GM18519 (cell line): Measurements from ENCODE around the gene ATRNL1.
A peak's percentile ranks its signal among the peaks of the same experiment; 100 is the strongest.

Experiments
- ATAC-seq: cut with Tn5 transposase; IDR thresholded peaks from one replicate; pipeline ENCODE4 v1.9.1; 2021; ENCODE audit warnings: mild to moderate bottlenecking, moderate library complexity; ENCODE audit not compliant: unreplicated experiment, low FRiP score

The ATRNL1 gene

GRCh38 chr10:115093286-115093775 lies at the start of gene ATRNL1:
Gene ATRNL1 (plus strand): TSS chr10:115093365. CDS start chr10:115093751, 386 bp downstream.
- peak; percentile 74 for ATAC-seq

- no peak for ATAC-seq
Observed at GRCh38 chr10:115043719-115044118, 49.4 kb upstream of the ATRNL1 start.

GRCh38 chr10:115044891-115045290 lies 48.3 kb upstream of the ATRNL1 start:
- ATAC-seq: no peak

DNA sequence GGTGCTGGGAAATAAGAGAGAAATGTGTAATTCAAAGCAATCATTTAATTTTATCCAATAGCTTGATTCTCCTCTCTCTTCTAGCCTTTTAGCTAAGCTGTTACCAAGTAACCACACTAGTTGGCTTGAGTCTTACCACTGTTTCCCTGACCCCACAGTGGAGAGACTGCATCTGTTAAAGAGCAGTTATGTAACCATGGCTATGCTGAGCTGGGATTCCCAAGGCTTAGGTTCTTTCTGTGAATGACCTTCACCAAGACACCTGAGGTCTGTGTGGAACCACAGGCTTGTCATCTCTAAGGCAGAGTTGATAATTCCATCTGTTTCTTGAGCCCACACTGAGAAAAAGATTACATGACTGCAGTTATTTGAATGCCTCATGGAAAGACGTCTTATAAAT lies 47.7 kb upstream of the ATRNL1 start:
- ATAC-seq: no peak

DNA sequence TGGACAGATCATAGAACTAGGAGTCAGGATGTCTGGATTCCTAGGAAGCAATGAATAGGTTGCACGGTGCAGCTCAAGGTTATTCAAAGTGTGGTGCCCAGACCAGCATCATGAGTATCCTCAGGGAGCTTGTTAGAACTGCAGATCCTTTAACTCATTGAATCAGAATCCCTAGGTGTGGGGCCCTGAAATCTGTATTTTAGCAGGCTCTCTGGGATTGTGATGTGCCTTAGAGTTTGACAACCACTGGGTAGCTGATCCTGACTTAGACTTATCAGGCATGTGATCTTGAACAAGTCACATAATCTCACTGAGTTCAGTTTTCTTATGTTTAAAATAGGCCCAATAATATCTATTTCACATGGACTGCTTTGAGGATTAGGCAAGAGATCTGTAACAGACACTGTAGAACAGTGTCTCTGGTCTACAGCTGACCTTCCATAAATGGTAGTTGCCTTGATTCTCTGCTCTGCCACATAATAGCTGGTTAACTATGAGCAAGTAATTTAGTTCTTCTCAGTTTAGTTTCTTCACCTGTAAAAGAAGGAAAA lies 46.4 kb upstream of the ATRNL1 start:
- ATAC-seq: no peak

DNA sequence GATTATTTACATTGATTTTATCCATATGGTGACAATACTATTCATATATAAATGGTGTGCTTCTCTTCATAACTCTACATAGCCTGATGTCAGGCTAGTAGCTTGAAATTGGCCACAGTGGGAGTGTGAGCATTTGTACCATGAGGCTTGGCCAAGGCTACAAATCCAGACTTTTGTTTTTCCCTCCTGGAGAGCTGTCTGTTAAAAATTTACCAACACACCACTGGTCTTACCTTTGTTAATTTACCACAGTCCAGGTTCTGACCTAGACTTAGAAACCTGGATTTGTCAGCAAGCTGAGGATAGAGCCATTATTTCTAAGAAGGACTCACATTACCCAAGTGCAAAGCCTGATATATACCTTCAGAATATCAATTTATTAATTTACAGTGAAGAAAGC lies 45.5 kb upstream of the ATRNL1 start:
- no peak for ATAC-seq

DNA sequence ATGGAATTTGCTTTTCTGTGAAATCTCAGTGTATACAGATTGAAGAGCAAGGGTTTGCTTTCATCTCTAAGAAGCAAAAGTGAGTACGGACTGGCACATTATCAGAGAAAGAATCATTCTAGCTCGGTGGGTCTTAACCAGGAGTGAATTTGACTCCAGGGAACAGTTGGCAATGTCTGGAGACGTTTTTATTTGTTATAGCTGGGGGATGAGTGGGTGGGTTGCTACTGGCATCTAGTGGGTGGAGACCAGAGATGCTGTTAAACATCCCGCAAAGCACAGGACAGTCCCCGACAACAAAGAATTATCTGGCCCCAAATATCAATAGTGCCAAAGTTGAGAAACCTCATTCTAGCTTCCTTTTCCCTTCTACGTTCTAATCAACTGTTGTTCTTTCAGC lies 43.8 kb upstream of the ATRNL1 start:
- ATAC-seq: no peak

DNA sequence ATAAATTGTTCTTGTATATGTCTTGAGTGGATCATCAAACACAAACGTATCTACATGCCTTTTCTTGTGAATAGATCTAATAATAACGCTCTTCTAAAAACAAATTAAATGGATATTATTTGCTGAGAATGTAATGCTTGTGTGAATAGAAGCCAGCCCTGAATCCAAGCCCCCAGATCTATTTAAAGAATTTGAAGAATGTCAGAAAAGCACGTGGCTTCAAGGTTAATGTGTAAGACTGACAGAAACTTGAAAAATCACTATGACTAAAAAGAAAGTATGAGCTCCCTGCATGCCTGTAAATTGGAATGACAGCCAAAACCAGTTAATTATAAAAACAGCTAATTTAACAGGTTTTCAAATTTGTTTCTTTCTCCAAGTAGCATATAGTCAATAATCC lies 43.2 kb upstream of the ATRNL1 start:
- no peak for ATAC-seq

GRCh38 chr10:115050375-115051010 lies 42.7 kb upstream of the ATRNL1 start:
- ATAC-seq: no peak

DNA sequence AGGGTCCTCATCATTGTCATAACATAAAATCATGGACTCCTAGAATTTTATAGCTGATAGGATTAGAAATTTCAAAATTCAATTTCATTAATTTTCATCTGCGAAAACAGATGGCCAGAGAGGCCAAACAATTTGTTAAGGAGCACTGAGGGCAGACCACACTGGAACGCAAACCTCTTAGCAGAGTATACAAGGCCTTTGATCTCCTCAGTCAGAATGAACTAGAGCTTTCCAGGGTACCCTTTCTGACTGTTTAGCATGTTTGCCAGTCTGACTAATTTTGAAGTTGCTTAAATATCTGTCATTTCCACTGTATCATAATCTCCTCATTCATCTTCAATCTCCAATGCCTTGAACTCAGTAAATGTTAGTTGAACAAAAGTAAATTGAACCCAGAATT lies 41.9 kb upstream of the ATRNL1 start:
- ATAC-seq: no peak

DNA sequence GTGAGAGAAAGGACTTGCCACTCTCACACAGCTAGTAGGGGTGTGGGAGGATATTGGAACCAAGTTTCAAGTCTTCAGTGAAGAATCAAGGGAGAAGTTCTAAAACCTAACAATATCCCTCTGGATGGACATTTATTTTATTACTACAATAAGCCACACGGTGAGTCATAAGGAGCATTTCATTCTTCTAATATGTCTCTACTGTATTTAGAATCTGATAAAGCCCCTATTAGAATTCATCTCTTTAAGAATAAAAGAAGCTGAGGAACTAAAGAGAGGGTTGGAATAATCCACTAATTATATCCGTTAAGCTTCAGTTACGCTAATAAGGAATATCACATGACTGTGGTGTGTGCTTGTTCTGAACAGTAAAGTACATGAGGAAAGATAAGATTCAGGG lies 40.9 kb upstream of the ATRNL1 start:
- no peak for ATAC-seq

DNA sequence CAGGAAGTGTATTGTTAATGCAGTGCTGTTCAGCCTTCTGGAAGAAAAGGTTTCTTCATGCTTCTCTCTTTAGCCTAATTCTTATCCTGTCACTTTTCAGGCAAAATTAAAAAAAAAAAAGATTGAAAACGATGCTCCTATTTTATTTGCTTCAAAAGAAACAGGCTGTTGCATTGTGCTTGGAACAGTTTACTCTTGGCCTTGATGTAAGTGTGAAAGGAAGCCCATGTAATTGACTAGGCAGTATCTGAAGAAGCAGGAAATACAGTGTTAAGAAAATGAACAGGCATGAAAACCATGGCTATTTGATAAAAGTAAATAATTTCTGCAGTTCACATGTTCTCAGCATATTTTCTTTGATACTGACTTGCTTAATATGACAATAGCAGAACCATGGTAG lies 40.4 kb upstream of the ATRNL1 start:
- ATAC-seq: no peak

- no peak for ATAC-seq
Observed at GRCh38 chr10:115056186-115056585, 37.0 kb upstream of the ATRNL1 start.

DNA sequence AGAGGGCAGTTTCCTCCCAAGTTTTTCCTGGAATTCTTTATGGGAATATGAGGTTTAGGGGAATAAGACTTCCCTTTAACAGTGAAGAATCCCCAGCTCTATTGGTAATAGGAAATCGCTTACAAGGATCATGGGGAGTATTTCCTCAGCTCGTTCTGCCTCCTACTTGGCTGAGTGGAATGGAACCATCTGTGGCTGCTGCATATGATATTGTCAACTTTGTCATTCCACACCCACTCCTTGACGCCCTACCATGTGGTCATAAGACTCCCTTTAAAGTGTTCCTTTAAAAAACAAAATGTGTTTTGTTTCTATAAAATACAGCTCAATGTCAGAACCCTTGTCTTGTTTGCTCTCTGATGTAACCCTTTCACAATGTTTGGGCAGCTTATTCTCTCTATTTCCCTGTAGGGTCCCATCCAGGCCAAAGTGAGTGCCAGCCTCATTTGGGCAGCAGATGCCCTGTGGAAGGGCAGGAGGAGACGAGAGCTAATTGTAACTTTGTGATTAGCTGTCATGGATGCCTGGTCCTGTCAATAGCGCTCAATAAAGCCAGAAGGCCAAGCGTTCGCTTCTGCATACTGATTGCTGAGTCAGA lies 33.8 kb upstream of the ATRNL1 start:
- ATAC-seq: no peak

GRCh38 chr10:115063701-115064658 lies 29.2 kb upstream of the ATRNL1 start:
- ATAC-seq: no peak

GRCh38 chr10:115065801-115066200 lies 27.4 kb upstream of the ATRNL1 start:
- no peak for ATAC-seq

- ATAC-seq: no peak
Observed at GRCh38 chr10:115066528-115066927, 26.6 kb upstream of the ATRNL1 start.

GRCh38 chr10:115073796-115074195 lies 19.4 kb upstream of the ATRNL1 start:
- no peak for ATAC-seq

DNA sequence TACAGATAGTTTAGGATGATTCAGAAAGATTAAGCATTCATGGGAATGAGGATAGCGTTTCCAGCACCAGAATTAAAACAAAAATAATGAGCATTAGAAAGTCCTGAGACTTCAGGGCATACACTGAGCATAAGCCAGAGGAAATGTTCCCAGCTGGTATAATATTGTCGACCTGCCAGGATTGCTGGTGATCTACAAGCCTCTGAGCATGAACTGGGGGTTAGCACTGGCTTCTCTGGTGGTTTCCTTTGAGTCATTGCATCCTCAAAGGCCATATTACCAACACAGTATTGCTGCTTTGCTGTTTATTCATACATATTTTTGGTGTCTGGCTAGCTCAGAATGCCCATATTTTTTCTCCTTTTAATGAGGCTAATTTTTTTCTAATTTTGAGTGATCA lies 10.7 kb upstream of the ATRNL1 start:
- ATAC-seq: no peak

GRCh38 chr10:115084277-115084850 lies 8.8 kb upstream of the ATRNL1 start:
- ATAC-seq: no peak

DNA sequence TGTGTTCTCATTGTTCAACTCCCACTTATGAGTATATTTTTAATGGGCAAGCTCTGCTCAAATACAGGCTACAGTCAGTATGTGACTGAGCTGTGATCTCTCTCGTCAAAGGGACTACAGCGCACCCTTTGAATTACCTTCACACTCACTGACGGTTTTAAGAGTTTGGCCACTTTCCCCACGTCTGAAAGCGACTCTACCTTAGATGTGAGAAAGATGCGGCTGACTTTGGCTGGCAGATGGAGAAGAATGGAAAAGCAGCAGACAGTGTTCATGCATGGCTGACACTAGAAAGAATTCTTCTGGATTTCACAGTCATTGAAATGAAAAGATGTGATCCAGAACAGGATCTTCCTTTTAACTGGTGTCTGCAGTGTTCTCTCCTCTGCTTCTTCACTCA lies 2.0 kb upstream of the ATRNL1 start:
- no peak for ATAC-seq
